ENCODE results near the gene ACOX3. TPM values are rescaled to one million over a fixed set of nuclear protein-coding genes. Genes with fewer than 3 reads are reported as not detected.

The ACOX3 gene
- 7.0 and 8.4 TPM in 2 replicates for polyA plus RNA-seq (2012; rRNA removed)
- 6.3 and 6.4 TPM in 2 replicates for polyA plus RNA-seq (2012; cell fraction: cytosol; rRNA removed)
- 30.2 and 33.9 TPM in 2 replicates for polyA plus RNA-seq (2012; cell fraction: nucleus; rRNA removed)

GRCh38 chr4:8440492-8441311 is at the start of gene ACOX3, which contains the start of gene TRMT44:
ACOX3 (minus strand) TSS chr4:8440723; CDS start chr4:8416521, 24,202 bp downstream.
TRMT44 (plus strand) TSS chr4:8440777; CDS start chr4:8440823, 46 bp downstream.
- peak; percentile 96 for DNase-seq
- ChIA-PET POLR2A (interaction anchor here (2.0 kb wide), 1 partner anchor 13 kb away, joined by 12 read pairs; no protein-coding TSS in a partner anchor), CTCF (interaction anchor here (1.6 to 1.7 kb wide), 2 partner anchors 11 to 13 kb away, joined by 3 to 6 read pairs; no protein-coding TSS in a partner anchor)
- H3K4me3 ChIP-seq (ENCODE audit: low read depth in 2 of 2, low read length in 1 of 2) = peak within 1 kb of the TSS; percentile 84 to 99
- H3K36me3 ChIP-seq (replicated peaks in 1 of 2; ENCODE audit: control insufficient read depth in 1 of 2, insufficient read depth in 2 of 2, low read length in 1 of 2) = no peaks in the 10 kb centered on the region
- no peaks in the 10 kb centered on the region for H3K9me3 ChIP-seq
- H3F3A ChIP-seq (replicated peaks; ENCODE audit: insufficient read depth) = peaks cover 3% of the 10 kb centered on the region
- no peaks in the 10 kb centered on the region for H3K9me2 ChIP-seq
- peak within 1 kb of the TSS; percentile 96 for H3K4me2 ChIP-seq
- peak within 1 kb of the TSS; percentile 94 for H2AFZ ChIP-seq (ENCODE audit: low read depth)
- no peaks in the 10 kb centered on the region for H3K27me3 ChIP-seq (ENCODE audit: insufficient read depth)
- TF ChIP-seq, protein P1, sequence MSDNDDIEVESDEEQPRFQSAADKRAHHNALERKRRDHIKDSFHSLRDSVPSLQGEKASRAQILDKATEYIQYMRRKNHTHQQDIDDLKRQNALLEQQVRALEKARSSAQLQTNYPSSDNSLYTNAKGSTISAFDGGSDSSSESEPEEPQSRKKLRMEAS (IDR thresholded peaks at IDR 0.05; ENCODE audit: low read depth) = peak; percentile 71
- TF ChIP-seq FOXJ3 (CRISPR knock-in tag; IDR thresholded peaks at IDR 0.05) (no peak), TAF1 (IDR thresholded peaks at IDR 0.05; ENCODE audit: borderline replicate concordance, low read depth, low read length) (peak; percentile 79), TCF12 (IDR thresholded peaks at IDR 0.05) (peak; percentile 22; the same call in 1 of the 2 replicates), CHD2 (IDR thresholded peaks at IDR 0.05; ENCODE audit: low read length, partially characterized antibody) (peak; percentile 69), GABPA (IDR thresholded peaks at IDR 0.05; ENCODE audit: low read depth) (peak; percentile 82), EZH2phosphoT487 (IDR thresholded peaks at IDR 0.05; ENCODE audit: borderline replicate concordance, low read depth) (no peak), ELF1 (IDR thresholded peaks at IDR 0.05) (peak; percentile 92), TEAD4 (IDR thresholded peaks at IDR 0.05; ENCODE audit: borderline replicate concordance, insufficient read depth) (no peak), SMC3 (IDR thresholded peaks at IDR 0.05; ENCODE audit: low read depth, low read length) (no peak), RFX5 (IDR thresholded peaks at IDR 0.05; ENCODE audit: low read length) (no peak), POLR2AphosphoS5 (IDR thresholded peaks at IDR 0.05; ENCODE audit: low read depth, low read length) (peak; percentile 86), SIN3A (IDR thresholded peaks at IDR 0.05; ENCODE audit: borderline replicate concordance, low read depth, low read length) (no peak), CTCF (IDR thresholded peaks at IDR 0.05) (no peak), RCOR1 (IDR thresholded peaks at IDR 0.05; ENCODE audit: low read length) (0 out of 2 replicates have a peak, but pooled peaks have one; percentile 45), YY1 (IDR thresholded peaks at IDR 0.05; ENCODE audit: low read depth) (peak; percentile 89), MXI1 (IDR thresholded peaks at IDR 0.05; ENCODE audit: low read depth, low read length) (peak; percentile 95)
- TF ChIP-seq, protein P2, sequence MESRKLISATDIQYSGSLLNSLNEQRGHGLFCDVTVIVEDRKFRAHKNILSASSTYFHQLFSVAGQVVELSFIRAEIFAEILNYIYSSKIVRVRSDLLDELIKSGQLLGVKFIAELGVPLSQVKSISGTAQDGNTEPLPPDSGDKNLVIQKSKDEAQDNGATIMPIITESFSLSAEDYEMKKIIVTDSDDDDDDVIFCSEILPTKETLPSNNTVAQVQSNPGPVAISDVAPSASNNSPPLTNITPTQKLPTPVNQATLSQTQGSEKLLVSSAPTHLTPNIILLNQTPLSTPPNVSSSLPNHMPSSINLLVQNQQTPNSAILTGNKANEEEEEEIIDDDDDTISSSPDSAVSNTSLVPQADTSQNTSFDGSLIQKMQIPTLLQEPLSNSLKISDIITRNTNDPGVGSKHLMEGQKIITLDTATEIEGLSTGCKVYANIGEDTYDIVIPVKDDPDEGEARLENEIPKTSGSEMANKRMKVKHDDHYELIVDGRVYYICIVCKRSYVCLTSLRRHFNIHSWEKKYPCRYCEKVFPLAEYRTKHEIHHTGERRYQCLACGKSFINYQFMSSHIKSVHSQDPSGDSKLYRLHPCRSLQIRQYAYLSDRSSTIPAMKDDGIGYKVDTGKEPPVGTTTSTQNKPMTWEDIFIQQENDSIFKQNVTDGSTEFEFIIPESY (IDR thresholded peaks at IDR 0.05; ENCODE audit: borderline replicate concordance, low read depth) = no peak
- TF ChIP-seq, protein P3, sequence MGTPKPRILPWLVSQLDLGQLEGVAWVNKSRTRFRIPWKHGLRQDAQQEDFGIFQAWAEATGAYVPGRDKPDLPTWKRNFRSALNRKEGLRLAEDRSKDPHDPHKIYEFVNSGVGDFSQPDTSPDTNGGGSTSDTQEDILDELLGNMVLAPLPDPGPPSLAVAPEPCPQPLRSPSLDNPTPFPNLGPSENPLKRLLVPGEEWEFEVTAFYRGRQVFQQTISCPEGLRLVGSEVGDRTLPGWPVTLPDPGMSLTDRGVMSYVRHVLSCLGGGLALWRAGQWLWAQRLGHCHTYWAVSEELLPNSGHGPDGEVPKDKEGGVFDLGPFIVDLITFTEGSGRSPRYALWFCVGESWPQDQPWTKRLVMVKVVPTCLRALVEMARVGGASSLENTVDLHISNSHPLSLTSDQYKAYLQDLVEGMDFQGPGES (IDR thresholded peaks at IDR 0.05; ENCODE audit: low read depth, low read length) = no peak
- peak within 1 kb of the TSS; percentile 85 for H3K9ac ChIP-seq
- under 1% methylated on average over 20 of the region's 60 CpGs for WGBS (ENCODE audit: low lambda C conversion rate)
- H3K27ac ChIP-seq (ENCODE audit: low read depth in 2 of 2, low read length in 1 of 2) = peak within 1 kb of the TSS; percentile 85 to 92
- H3K79me2 ChIP-seq (ENCODE audit: insufficient read depth) = peaks cover 82% of the 10 kb centered on the region
- H3K4me1 ChIP-seq (ENCODE audit: control insufficient read depth in 1 of 2, insufficient read depth in 2 of 2, low read depth in 1 of 2, low read length in 1 of 2) = peaks cover 4 to 21% of the 10 kb centered on the region in 2 experiments; a peak in 3 of 4 replicates
- peaks cover 10% of the 10 kb centered on the region; the same call in 1 of the 2 replicates for H4K20me1 ChIP-seq (ENCODE audit: insufficient read depth)
